Coronary artery (tissue), 2 donors: ENCODE data around the gene FAM162B.

ENCODE experiments used
- DNase-seq: peaks from one replicate; pipeline ENCODE4 v3.0.0-alpha.2; 2017; ENCODE audit warnings: low spot score
- H3K27ac ChIP-seq, 2 donors: fragments of 200-600 bp; sonication (generic); one replicate each; pipeline ENCODE4 v1.5.1; 2016 to 2019
- H3K4me3 ChIP-seq: fragments of 200-600 bp; sonication (generic); 2 replicates; pipeline ENCODE4 v1.5.1; 2016; ENCODE audit warnings: mild to moderate bottlenecking, moderate library complexity
- CTCF ChIP-seq: fragments of 200-600 bp; sonication (generic); IDR thresholded peaks from one replicate; pipeline ENCODE4 v1.5.1; 2019; ENCODE audit warnings: antibody characterized with exemption

Gene FAM162B

GRCh38 chr6:116779573-116780164 lies 14.2 kb upstream of the FAM162B start:
- TF ChIP-seq CTCF = no peak
- Histone ChIP-seq H3K27ac (no peak overlapping the region), H3K4me3 (no peak overlapping the region)
- DNase-seq = no peak

DNA sequence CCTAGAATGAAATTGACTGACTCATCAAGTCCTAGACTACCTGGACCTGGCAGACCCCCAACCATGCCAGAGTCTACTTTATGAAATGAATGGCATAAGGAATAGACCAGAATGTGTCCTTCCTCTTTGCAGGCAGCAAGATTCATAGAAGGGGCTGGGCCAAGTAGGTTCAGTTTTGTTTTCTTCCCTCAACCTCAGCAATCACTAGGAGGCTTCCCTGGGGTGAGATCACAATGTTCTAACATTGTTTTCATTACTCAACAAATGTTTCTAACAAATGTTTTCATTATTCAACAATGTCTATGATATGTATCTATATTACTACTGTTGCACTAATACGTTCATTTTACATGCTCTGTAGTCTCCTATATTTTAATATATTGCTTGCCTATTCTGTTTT lies 8.4 kb upstream of the FAM162B start:
- H3K27ac ChIP-seq = no peak overlapping the region
- no peak for TF ChIP-seq CTCF
- H3K4me3 ChIP-seq = no peak overlapping the region
- DNase-seq = no peak

DNA sequence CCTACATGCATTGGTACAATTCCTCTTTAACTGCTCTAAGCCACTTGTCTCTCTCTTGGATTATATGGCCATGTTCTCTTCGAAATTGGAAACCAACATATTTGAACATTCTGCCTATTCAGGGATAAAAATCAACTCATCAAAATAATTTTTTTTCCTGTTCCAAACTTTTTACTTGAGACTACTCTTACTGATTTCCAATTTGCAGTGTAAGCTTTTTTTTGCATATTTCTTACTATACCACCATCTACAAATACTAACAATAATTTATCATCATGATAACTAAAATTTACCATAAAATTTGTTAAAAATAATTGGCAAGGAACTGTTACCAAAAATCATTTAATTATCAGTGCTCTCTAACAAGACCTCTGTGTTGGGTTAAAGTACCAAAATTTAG lies 6.9 kb upstream of the FAM162B start:
- DNase-seq = no peak
- H3K4me3 ChIP-seq = no peak overlapping the region
- no peak for TF ChIP-seq CTCF
- H3K27ac ChIP-seq = no peak overlapping the region

DNA sequence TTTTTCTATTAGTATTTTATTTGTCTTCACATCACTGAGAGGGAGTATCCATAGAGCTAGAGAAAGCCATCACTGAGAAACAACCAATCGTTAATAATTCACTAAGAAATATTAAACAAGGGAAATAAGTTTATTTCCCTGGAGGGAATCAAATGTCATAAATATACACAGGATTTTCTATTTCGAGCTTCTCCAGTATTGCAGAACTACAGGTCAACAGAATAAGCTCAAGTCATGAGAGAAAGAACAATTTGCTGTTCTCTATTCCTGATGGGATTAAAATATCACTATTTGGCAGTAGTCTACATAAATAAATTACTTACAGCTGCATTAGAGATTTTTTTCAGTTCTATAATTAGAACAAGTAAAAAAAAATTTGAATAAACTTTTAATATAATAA lies 2.2 kb upstream of the FAM162B start:
- H3K27ac ChIP-seq = no peak overlapping the region

GRCh38 chr6:116766506-116767176 lies 1.1 kb upstream of the FAM162B start:
- H3K4me3 ChIP-seq = no peak overlapping the region
- H3K27ac ChIP-seq = no peak overlapping the region
- TF ChIP-seq CTCF = no peak
- no peak for DNase-seq

More for the DNA sequence above, 2.2 kb upstream of the FAM162B start:
- H3K4me3 ChIP-seq = no peak overlapping the region
- no peak for TF ChIP-seq CTCF
- no peak for DNase-seq

- no peak for DNase-seq
- TF ChIP-seq CTCF = no peak
- Histone ChIP-seq H3K27ac (no peak overlapping the region), H3K4me3 (peak overlapping the region; percentile 73)
Measured at GRCh38 chr6:116764629-116764960, 924 bp downstream of the FAM162B start.

DNA sequence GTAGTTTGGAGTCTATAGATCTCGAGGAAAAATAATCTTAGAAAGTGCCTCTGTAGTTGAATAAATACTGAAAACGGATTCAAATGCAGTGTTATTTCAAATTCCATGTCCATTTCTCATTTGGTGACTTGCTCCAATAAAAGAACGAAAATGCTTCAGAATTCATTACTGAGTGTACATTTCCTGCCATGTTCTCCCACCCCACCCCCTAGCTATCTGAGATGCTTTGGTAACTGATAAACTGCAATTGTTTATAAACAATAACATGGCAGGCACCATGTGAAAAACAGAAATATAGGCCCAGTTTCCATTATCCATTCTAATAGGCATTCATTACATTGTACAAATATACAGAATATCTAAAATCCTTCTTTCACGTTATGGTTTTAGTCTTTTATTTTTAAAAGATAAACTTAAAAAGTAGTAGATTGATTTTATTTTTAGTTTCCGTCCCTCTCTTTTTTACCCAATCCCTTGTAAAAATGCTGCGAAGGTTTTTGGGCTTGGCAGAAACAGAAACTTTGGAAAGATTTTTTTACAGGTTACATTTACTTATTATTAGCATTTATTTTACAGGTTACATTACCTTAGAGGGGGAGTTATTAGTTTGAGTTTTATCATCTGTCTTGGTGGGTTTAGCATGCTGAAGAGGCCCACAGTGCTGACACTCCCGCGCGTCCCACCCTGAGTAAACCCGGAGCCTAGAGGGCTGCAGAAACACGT lies 1.5 kb downstream of the FAM162B start:
- TF ChIP-seq CTCF = no peak
- no peak overlapping the region for H3K27ac ChIP-seq
- peak overlapping the region; percentile 73 for H3K4me3 ChIP-seq
- DNase-seq = no peak
